Activated CD4-positive, alpha-beta T cell treated with anti-CD3 and anti-CD28 coated beads for 24 hours (primary cell): Measurements from ENCODE around the gene RAPGEF6.

Source experiments
- DNase-seq, 2 donors: peaks; one replicate each; pipeline ENCODE4 v3.0.0-alpha.2; 2020; ENCODE audit warnings: low read depth in 2 of 2

RAPGEF6 gene

GRCh38 chr5:131541762-131542161 lies 93.3 kb downstream of the RAPGEF6 start:
- no peak for DNase-seq

GRCh38 chr5:131541071-131541470 lies 94.0 kb downstream of the RAPGEF6 start:
- no peak for DNase-seq

- DNase-seq, result no peak
Observed at GRCh38 chr5:131539251-131539650, 95.8 kb downstream of the RAPGEF6 start.

- DNase-seq, result no peak
Observed at GRCh38 chr5:131538177-131538593, 96.8 kb downstream of the RAPGEF6 start.

- DNase-seq, result no peak
Observed at GRCh38 chr5:131536850-131537448, 98.1 kb downstream of the RAPGEF6 start.

GRCh38 chr5:131536211-131536826 lies 98.7 kb downstream of the RAPGEF6 start:
- DNase-seq, result no peak

GRCh38 chr5:131534974-131535373 lies 100.1 kb downstream of the RAPGEF6 start:
- DNase-seq, result no peak

- DNase-seq, result no peak
Observed at GRCh38 chr5:131533836-131534235, 101.2 kb downstream of the RAPGEF6 start.

- DNase-seq, result no peak
Observed at GRCh38 chr5:131532031-131532640, 102.9 kb downstream of the RAPGEF6 start.

GRCh38 chr5:131530706-131531331 lies 104.2 kb downstream of the RAPGEF6 start:
- no peak for DNase-seq

- no peak for DNase-seq
Observed at GRCh38 chr5:131528682-131529081, 106.3 kb downstream of the RAPGEF6 start.

- DNase-seq, result no peak
Observed at GRCh38 chr5:131525805-131526204, 109.2 kb downstream of the RAPGEF6 start.

GRCh38 chr5:131524431-131524830 lies 110.6 kb downstream of the RAPGEF6 start:
- DNase-seq, result no peak

GRCh38 chr5:131523500-131524185 lies 111.4 kb downstream of the RAPGEF6 start:
- DNase-seq, result no peak

GRCh38 chr5:131521252-131521651 lies 113.8 kb downstream of the RAPGEF6 start:
- no peak for DNase-seq

GRCh38 chr5:131515348-131515747 lies 119.7 kb downstream of the RAPGEF6 start:
- DNase-seq, result no peak

GRCh38 chr5:131514316-131515283 lies 120.4 kb downstream of the RAPGEF6 start:
- no peak for DNase-seq

GRCh38 chr5:131513780-131514179 lies 121.2 kb downstream of the RAPGEF6 start:
- no peak for DNase-seq

GRCh38 chr5:131511934-131512333 lies 123.1 kb downstream of the RAPGEF6 start:
- DNase-seq, result no peak

GRCh38 chr5:131509801-131510200 lies 125.2 kb downstream of the RAPGEF6 start:
- no peak for DNase-seq
